Ramos (cell line): Measurements from ENCODE around the gene BBS9.

Experiments used
- in situ Hi-C: fragments of 300-500 bp; cut with MboI; formaldehyde crosslinking; loops from one replicate; pipeline ENCODE4 v1.14.3; 2022; ENCODE audit warnings: low sequenced_read_pairs; ENCODE audit not compliant: unreplicated experiment

Gene BBS9

DNA sequence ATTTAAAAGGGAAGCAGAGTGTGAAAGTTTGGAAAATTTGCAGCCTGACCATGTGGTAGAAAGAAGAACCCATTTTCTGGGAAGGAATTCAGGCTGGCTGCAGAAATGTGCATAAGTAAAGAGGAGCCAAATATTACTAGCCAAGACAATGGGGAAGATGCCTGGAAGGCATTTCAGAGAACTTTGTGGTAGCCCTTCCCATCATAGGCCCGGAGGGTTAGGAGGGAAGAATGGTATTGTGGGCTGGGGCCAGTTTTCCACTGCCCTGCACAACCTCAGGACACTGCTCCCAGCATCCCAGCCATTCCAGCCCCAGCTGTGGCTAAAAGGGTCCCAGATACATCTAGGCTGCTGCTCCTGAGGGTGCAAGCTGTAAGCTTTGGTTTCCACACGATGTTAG lies 497.5 kb downstream of the BBS9 start:
- in situ Hi-C loops, result no loop called here

- in situ Hi-C loops, result no loop called here
Observed at GRCh38 chr7:33627741-33628140, 498.4 kb downstream of the BBS9 start.

- in situ Hi-C loops, result no loop called here
Observed at GRCh38 chr7:33628894-33629293, 499.5 kb downstream of the BBS9 start.

- in situ Hi-C loops, result no loop called here
Observed at GRCh38 chr7:33630359-33630758, 501.0 kb downstream of the BBS9 start.

- in situ Hi-C loops, result no loop called here
Observed at GRCh38 chr7:33632322-33632721, 503.0 kb downstream of the BBS9 start.

- in situ Hi-C loops, result no loop called here
Observed at GRCh38 chr7:33632840-33633525, 503.6 kb downstream of the BBS9 start.

GRCh38 chr7:33634606-33635005 lies 505.2 kb downstream of the BBS9 start:
- in situ Hi-C loops, result no loop called here

- in situ Hi-C loops, result no loop called here
Observed at GRCh38 chr7:33636359-33636758, 507.0 kb downstream of the BBS9 start.

- in situ Hi-C loops, result no loop called here
Observed at GRCh38 chr7:33639552-33640197, 510.3 kb downstream of the BBS9 start.

DNA sequence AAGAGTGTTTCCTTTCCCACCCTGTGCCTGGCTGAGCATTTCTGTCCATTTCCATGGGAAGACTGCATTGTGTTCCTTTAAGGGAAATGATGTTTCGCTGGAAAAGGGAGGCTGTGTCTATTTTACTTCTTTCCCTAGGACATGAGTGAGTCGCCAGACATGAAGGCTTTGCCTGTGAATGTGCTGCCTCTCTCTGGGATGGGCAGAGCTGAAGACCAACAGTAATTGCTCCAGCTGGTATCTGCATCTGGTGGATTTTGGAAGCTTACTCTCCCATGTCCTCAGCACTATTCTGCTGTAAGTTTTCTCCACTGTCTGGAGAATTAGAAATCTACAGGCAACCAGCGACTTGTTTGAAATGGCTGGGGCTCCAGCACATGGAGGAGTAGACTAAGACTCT lies 511.4 kb downstream of the BBS9 start:
- in situ Hi-C loops, result no loop called here

DNA sequence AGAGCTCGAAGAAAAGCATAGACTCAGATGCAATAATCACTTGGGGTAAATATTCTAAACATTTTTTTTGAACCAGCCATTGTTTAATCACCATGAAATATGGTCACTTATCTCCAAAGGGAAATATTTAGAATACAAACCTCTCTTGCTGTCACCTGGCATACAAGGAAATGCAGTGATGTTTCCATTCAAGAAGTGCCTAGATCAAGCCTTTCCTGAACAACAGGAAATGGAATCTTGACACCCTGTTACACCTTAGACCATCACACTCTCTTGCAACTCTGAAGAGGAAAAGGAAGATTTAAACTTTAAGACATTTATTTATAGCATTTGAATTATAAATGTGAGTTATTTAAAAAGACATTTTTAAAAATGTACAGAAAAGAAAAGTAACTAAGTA lies 512.9 kb downstream of the BBS9 start:
- in situ Hi-C loops, result no loop called here

- in situ Hi-C loops, result no loop called here
Observed at GRCh38 chr7:33643530-33643929, 514.2 kb downstream of the BBS9 start.

DNA sequence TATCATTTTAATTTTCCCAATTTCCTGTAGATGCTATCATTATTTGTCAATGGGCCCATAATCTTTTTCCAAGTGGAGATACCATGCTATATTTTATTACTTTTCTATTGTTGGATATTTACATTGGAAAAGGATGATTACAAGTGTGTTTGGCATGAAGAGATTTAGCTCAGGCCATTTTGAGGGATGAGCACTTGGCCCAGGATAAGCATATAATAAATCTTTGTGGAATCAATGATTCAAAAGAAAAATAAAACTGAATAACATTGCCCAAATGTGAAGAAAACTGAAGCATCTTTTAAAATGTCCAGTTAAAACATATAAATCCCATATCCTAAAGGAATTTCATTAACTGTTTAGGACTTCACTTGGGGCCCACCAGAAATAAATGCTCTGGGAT lies 515.1 kb downstream of the BBS9 start:
- in situ Hi-C loops, result no loop called here

GRCh38 chr7:33645104-33645503 lies 515.7 kb downstream of the BBS9 start:
- in situ Hi-C loops, result no loop called here

DNA sequence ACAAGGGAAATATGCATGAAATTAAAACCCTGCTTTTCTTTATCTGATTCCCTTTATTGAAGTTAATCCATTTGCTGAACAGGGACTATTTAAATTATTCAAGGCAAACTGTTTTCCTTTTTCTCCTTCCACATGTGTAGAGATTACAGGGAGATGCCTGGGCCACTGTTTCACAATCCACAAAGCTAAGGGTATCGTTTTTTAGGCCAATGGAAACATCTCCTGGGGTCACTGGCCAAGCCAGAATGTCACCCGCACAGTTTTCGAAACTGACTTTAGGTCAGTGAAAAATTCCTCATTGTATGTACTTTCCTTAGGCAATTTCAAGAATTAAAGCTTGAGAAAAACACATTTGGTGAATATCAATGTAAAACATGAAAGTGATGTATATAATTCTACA lies 516.8 kb downstream of the BBS9 start:
- in situ Hi-C loops, result no loop called here

- in situ Hi-C loops, result no loop called here
Observed at GRCh38 chr7:33646891-33647391, 517.6 kb downstream of the BBS9 start.

- in situ Hi-C loops, result no loop called here
Observed at GRCh38 chr7:33649476-33650441, 520.4 kb downstream of the BBS9 start.

DNA sequence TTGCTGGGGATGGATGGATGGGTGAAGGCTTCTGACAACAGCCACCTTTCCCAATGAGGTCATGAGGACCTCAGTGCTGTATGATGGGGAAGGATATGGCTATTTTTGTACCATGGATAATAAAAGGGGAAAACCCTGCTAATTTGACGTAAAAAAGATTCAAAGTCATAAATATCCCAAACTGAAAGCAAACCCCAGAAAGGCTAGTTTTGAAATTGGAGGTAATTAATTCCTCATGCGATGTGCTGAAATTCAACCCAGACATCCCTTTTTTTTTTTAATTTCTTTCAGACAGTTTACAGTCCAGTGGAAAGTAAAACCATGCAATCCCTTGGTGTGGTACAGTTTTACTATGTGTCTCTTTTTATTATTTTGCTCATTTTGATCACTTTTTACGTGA lies 521.5 kb downstream of the BBS9 start:
- in situ Hi-C loops, result no loop called here

GRCh38 chr7:33651998-33652515 lies 522.7 kb downstream of the BBS9 start:
- in situ Hi-C loops, result no loop called here

- in situ Hi-C loops, result no loop called here
Observed at GRCh38 chr7:33654676-33655075, 525.3 kb downstream of the BBS9 start.
